Vagina (tissue), 2 donors: Measurements from ENCODE around the gene NLGN4X. TPM values are rescaled to one million over a fixed set of nuclear protein-coding genes. Genes with fewer than 3 reads are reported as not detected.

Experiments used
- DNase-seq, 2 donors: peaks; one replicate each; pipeline ENCODE4 v3.0.0-alpha.2; 2017; ENCODE audit errors: extremely low spot score in 2 of 2
- H3K27ac ChIP-seq: fragments of 200-600 bp; sonication (generic); one replicate; pipeline ENCODE4 v1.5.1; 2019
- H3K27me3 ChIP-seq: fragments of 200-600 bp; sonication (generic); one replicate; pipeline ENCODE4 v1.5.1; 2019
- H3K36me3 ChIP-seq, 2 donors: fragments of 200-600 bp; sonication (generic); one replicate each; pipeline ENCODE4 v1.5.1; 2017 to 2019
- H3K4me1 ChIP-seq: fragments of 200-600 bp; sonication (generic); one replicate; pipeline ENCODE4 v1.5.1; 2019
- H3K4me3 ChIP-seq, 2 donors: fragments of 200-600 bp; sonication (generic); 1 replicate in 1 of 2; 2 replicates in 1 of 2; pipeline ENCODE4 v1.5.1; 2016 to 2019
- H3K9me3 ChIP-seq: fragments of 200-600 bp; sonication (generic); one replicate; pipeline ENCODE4 v1.5.1; 2019
- CTCF ChIP-seq, 3 experiments: fragments of 450-650 bp in 2 of 3; fragments of 200-600 bp in 1 of 3; sonication (generic) in 1 of 3; IDR thresholded peaks; one replicate each; pipeline ENCODE4 v1.5.1; 2017 to 2019; ENCODE audit warnings: antibody characterized with exemption in 3 of 3, mild to moderate bottlenecking in 2 of 3, moderate library complexity in 2 of 3
- POLR2A ChIP-seq, 2 donors: fragments of 450-650 bp; IDR thresholded peaks; one replicate each; pipeline ENCODE4 v1.6.1; 2017; ENCODE audit warnings: antibody characterized with exemption in 2 of 2, mild to moderate bottlenecking in 2 of 2, moderate library complexity in 2 of 2
- POLR2AphosphoS5 ChIP-seq, 2 donors: sonication (generic); formaldehyde crosslinking; IDR thresholded peaks; one replicate each; pipeline ENCODE4 v1.9.0; 2017; ENCODE audit warnings: antibody characterized with exemption in 2 of 2, mild to moderate bottlenecking in 2 of 2, low read depth in 1 of 2; ENCODE audit not compliant: insufficient read depth in 1 of 2
- intact Hi-C: fragments of 100-400 bp; cut with DNase I; formaldehyde crosslinking; loops from one replicate; pipeline ENCODE4 v1.15.1; 2023
- total RNA-seq: library from RNA; depleted of rRNA; stranded (reverse); fragments of >200 nt; gene quantifications from one replicate; pipeline ENCODE4 v1.2.3, GENCODE V29; 2016

The NLGN4X gene
- total RNA-seq, 1 donor from 2014 or later: 2.5 TPM

- Histone ChIP-seq H3K27ac (no peak overlapping the region), H3K9me3 (no peaks in the 10 kb centered on the region), H3K4me3 (no peak overlapping the region), H3K36me3 (no peaks in the 10 kb centered on the region), H3K4me1 (no peaks in the 10 kb centered on the region), H3K27me3 (no peaks in the 10 kb centered on the region)
- TF ChIP-seq CTCF (IDR thresholded peaks at IDR 0.05) (no peak), POLR2AphosphoS5 (IDR thresholded peaks at IDR 0.05; ENCODE audit: insufficient read depth in 1 of 2, low read depth in 1 of 2) (no peak), POLR2A (IDR thresholded peaks at IDR 0.05) (no peak)
- DNase-seq: no peak
- intact Hi-C loops: no loop called here
These were observed 79.4 kb downstream of the NLGN4X start for GRCh38 chrX:6149060-6149872.

GRCh38 chrX:6134255-6134654, 94.4 kb downstream of the NLGN4X start:
- intact Hi-C loops: no loop called here
- Histone ChIP-seq H3K27me3 (no peaks in the 10 kb centered on the region), H3K9me3 (no peaks in the 10 kb centered on the region), H3K36me3 (no peaks in the 10 kb centered on the region), H3K4me1 (no peaks in the 10 kb centered on the region), H3K4me3 (no peak overlapping the region), H3K27ac (no peak overlapping the region)
- DNase-seq: no peak
- TF ChIP-seq CTCF (IDR thresholded peaks at IDR 0.05): no peak

DNA sequence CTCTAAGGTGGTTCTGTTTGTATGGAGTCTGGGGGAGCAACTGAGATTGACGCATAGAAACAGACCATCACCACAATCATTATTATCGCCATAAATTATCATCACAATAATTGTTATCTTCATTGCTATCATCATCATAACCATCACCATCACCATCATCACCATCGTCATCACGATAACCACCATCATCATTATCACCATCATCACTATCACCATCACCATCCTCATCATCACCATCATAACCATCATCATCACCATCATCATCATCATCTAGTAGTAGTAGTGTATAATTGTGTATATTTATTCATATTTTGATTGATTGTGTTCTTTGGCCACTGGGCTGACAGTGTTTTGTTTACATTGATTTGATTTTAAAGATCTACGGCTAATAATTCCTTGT, 95.7 kb downstream of the NLGN4X start:
- Histone ChIP-seq H3K36me3 (no peaks in the 10 kb centered on the region), H3K9me3 (no peaks in the 10 kb centered on the region), H3K27me3 (no peaks in the 10 kb centered on the region), H3K4me3 (no peak overlapping the region), H3K4me1 (no peaks in the 10 kb centered on the region), H3K27ac (no peak overlapping the region)
- DNase-seq: no peak
- intact Hi-C loops: no loop called here
- TF ChIP-seq POLR2AphosphoS5 (IDR thresholded peaks at IDR 0.05; ENCODE audit: insufficient read depth in 1 of 2, low read depth in 1 of 2) (no peak), CTCF (IDR thresholded peaks at IDR 0.05) (no peak), POLR2A (IDR thresholded peaks at IDR 0.05) (no peak)

GRCh38 chrX:6131287-6131686, 97.4 kb downstream of the NLGN4X start:
- Histone ChIP-seq H3K9me3 (no peaks in the 10 kb centered on the region), H3K4me1 (no peaks in the 10 kb centered on the region), H3K36me3 (no peaks in the 10 kb centered on the region), H3K27ac (no peak overlapping the region), H3K27me3 (no peaks in the 10 kb centered on the region), H3K4me3 (no peak overlapping the region)
- DNase-seq: no peak
- intact Hi-C loops: no loop called here
- TF ChIP-seq CTCF (IDR thresholded peaks at IDR 0.05) (no peak), POLR2AphosphoS5 (IDR thresholded peaks at IDR 0.05; ENCODE audit: insufficient read depth in 1 of 2, low read depth in 1 of 2) (no peak), POLR2A (IDR thresholded peaks at IDR 0.05) (no peak)

DNA sequence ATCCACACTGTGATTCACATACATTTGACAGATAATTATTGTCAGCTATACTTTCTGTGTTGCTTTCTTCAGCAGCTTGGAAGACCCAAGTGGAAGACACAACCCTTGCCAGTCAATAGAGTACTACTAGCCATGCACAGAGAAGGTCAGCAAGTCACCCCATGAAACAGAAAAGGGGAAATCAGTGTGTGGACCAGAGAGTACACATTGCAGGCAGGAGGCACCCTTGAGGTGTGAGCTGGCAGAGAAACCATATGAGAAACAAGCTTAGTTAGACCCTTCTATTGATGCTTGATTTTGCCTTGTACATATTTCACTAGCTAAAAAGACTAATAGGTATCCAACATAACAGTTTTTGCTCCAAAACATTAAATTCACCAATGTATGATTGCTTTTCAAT, 99.5 kb downstream of the NLGN4X start:
- no peak for TF ChIP-seq POLR2A (IDR thresholded peaks at IDR 0.05)
- no peak for TF ChIP-seq POLR2AphosphoS5 (IDR thresholded peaks at IDR 0.05; ENCODE audit: insufficient read depth in 1 of 2, low read depth in 1 of 2)
- no peak for TF ChIP-seq CTCF (IDR thresholded peaks at IDR 0.05)
- H3K4me1 ChIP-seq: no peaks in the 10 kb centered on the region
- no peak overlapping the region for H3K4me3 ChIP-seq
- no peaks in the 10 kb centered on the region for H3K36me3 ChIP-seq
- intact Hi-C loops: no loop called here
- H3K27ac ChIP-seq: no peak overlapping the region
- no peaks in the 10 kb centered on the region for H3K9me3 ChIP-seq
- no peaks in the 10 kb centered on the region for H3K27me3 ChIP-seq
- DNase-seq: no peak
